Stimulated activated CD4-positive, alpha-beta T cell treated with anti-CD3 and anti-CD28 coated beads, Interleukin-1b, Interleukin-23, amount 100 ng/mL, for 4 hours (primary cell): ENCODE results near the gene DPH1.
"Not testable (repeated sequence)": the region's sequence is repeated elsewhere in the genome, so short reads cannot be mapped to it uniquely, and the experiment has no call there.

Source experiments
- DNase-seq, 2 donors: peaks; one replicate each; pipeline ENCODE4 v3.0.0-alpha.2; 2020; ENCODE audit warnings: low read depth in 2 of 2

The DPH1 gene

DNA sequence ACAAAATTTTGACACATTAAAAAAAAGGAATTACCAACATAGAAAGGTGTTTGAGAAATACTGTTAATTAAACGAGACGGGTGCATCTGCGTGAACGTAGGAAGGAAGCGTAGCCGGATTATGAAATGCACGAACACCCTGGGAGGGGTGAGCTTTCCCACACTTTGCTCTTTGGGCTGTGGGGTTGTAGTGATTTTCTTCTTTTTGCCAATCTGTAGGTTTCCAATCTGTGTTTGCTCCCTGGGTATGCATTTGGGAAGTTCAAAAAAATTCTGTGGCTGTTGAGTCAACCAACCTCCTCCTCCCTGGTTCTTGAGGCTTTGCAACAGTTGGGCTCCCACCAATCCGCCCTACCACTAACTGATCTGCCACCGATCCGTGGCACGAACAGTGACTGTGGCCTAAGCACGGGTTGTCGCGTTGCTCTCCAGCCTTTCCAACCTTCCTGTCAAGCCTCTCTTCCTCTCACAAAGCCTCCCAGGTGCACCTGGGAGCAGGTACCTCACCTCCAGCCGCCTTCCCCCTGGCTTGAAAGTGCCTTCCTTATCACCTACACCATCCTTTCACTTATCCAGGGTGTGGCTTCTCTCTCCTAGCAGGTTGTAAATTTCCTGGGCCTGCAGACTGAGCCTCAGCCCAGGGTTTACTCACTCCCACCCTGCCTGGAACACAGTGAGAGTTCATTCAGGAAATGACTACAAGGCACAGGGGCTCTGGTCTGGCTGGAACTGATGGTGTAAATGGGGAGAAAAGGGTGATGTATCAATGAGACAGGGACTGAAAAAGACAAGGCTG, 21.4 kb upstream of the DPH1 start:
- no peak for DNase-seq

DNA sequence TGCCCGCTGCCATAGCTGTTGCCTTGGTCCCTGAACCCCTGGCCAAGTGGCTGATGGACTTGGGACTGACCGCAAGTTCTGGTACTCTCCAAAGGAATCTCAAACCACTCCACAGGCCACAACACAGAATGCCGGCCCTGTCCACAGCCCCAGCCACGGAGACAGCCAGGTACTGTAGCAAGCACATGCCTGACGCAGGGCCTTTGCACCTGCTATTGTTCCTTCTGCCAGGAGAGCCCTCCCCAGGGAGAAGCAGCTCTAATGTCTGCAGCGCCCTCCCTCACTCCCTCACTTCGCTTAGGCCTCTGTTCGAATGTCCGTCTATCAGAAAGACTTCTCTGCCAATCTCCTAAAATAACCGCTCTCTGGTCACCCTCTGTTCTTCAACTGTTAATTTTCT, 20.2 kb upstream of the DPH1 start:
- no peak for DNase-seq

DNA sequence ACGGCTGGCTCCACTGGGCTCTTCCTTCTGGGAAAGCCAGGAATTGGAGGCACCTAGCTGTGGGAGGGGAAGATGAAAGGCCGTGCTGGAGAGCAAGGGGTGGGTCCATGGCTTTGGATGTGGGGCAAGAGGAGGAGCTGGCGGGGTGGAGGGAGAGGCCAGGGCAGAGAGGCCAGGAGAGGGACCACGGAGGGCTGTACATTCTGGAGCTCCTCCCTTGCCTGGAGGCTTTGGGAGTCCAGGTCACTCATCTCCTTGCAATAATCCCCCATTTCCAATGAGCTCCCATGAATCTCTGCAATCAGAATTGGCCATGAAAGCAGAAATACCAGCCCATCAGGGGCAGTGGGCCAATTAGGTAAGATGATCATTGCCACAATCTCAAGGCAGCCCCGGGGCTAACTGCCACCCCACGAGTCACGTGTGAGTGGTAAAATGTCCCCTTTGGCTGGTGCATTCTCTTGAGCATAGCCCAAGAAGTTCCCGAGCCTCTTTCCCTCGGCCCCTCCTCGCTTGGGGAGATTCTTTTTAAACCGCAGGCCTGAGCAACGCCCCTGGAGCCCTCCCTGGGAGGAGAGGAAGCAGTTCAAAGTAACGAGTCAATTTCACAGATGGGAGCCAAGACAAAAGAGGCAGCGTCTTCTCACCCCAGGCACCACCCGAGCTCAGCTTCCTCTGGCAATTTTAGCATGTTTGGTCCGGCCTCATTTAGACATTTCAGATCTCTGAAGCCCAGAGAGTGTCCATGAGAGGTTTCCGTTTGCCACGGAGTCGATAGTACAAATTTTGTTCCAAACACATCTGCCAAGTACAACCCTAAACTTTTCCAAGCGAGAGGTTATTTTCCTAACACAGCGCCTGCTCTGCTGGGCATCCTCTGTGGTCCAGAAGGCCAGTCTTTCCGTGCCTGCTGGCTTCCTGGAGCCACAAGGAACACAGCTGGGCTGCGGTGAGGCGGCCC, 18.3 kb upstream of the DPH1 start:
- DNase-seq: no peak

DNA sequence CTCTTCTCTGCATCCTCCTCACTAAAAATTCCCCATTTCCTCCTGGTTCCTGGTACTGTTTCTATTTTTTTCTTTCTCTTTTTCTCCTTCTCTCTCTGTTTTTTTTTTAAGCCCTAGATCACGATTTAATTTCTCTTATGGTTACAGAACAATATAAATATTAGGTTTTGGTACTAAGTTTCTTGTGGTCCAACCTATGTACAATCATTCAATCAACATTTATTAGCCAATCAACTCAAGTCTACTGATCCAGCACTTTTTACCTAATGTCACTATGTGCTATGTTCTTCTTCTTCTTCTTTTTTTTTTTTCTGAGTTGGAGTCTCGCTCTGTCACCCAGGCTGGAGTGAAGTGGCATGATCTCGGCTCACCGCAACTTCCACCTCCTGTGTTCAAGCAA, 17.5 kb upstream of the DPH1 start:
- DNase-seq: no peak

DNA sequence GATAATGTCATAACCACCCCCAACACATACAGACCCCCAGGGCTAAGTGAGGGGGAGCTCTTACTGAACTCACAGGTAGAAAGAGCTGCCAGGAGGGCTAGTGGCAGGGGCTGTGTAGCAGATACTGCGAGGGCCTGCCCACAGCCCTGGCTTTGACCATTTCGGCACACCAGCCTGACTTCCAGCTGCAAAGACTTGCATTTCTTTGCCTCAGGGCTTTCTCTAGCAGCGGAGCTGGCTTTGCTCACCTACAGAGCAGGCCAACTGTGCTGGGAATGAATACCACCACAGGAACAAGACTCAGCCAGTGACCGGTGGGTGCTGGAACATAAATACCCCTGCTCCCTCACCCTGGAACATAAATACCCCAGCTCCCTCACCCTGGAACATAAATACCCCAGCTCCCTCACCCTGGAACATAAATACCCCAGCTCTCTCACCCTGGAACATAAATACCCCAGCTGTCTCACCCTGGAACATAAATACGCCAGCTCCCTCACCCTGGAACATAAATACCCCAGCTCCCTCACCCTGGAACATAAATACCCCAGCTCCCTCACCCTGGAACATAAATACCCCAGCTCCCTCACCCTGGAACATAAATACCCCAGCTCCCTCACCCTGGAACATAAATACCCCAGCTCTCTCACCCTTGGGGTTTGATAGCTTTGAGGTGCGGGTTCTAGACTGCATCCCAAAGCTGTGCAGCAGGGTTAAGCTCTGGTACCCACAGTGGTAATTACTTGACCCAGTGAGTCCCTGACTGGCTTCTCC, 16.5 kb upstream of the DPH1 start:
- not testable (repeated sequence) for DNase-seq

DNA sequence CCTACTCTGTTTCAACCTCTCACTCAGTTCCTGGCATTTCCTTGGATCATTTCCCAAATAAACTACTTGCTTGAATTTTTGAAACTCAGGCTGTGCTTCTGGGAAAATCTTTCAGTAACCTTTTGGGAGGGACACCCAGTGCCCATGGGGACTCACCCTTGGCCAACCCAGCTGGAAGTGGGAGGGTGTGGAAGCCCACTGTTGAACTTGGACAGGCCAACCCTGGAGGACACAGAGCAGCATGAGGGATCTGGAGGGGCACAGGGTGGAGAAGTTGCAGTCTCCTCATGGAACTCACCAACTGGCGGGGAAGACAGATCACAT, 16.0 kb upstream of the DPH1 start:
- DNase-seq: no peak

DNA sequence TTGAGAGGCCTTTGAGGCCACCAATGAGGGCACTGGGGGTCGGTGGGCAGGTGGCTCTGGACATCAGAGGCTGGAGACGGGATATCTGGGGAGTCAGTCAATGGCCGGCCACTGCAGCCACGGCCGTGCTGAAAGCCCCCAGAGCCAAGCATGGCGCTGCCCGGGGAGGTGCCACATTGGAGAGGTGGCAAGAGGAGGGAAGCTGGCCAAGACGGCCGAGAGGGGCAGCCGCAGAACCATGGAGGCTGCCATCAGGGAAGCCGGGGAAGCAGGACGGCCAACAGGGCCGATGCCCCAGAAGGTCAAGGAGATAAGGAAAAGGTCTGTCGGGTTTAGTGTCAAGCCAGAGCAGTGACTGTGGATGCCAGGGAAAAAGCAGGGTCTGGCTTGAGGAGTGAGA, 14.6 kb upstream of the DPH1 start:
- DNase-seq: no peak

DNA sequence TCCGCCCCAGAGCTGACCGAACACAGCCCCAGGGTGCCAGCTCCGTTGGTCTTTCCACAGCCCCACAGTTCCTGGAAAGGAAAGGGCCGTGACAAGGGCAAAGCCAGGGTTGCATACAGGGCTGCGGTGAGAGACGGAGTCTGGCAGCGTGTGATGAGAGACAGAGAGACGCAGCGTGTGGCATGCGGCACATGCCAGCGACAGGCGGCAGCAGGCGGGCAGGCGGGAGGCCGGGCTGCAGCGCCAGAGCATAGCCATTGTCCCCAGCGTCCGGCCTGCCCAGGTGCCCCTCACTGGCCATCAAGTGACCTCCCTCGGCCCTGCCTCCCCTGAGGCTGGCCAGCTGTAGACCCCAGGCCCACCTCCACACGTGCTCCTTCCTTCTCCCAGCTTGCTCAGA, 13.5 kb upstream of the DPH1 start:
- DNase-seq: no peak

DNA sequence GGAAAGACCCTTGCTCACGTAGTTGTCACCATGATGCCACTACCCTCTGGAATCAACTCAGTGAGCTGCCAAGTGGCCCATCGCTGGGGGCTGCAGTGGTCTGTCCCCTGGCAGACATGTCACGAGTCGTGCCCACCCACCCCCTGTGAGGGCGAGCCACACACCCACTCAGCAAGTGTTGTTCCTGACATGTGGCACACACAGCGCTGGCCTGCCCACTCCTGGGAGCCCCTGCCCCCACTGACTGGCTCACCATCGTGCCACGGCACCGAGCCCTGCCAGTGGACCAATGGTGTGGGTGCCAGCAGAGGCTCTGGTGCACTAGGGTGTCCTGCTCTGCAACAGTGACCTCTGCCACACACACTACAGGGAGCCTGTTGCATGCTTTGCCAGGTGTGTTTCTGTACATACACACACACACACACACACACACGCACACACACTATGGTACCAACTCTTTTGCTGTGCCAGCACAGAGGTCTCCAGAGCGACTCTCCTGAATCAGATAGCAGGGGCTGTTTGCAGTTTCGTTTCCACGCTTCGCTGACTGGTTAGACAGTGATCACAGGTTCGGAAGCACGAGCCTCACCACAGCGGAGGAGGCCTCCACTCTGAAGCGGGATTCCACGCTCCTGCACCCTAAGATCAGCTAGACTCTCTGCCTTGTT, 12.5 kb upstream of the DPH1 start:
- no peak for DNase-seq

DNA sequence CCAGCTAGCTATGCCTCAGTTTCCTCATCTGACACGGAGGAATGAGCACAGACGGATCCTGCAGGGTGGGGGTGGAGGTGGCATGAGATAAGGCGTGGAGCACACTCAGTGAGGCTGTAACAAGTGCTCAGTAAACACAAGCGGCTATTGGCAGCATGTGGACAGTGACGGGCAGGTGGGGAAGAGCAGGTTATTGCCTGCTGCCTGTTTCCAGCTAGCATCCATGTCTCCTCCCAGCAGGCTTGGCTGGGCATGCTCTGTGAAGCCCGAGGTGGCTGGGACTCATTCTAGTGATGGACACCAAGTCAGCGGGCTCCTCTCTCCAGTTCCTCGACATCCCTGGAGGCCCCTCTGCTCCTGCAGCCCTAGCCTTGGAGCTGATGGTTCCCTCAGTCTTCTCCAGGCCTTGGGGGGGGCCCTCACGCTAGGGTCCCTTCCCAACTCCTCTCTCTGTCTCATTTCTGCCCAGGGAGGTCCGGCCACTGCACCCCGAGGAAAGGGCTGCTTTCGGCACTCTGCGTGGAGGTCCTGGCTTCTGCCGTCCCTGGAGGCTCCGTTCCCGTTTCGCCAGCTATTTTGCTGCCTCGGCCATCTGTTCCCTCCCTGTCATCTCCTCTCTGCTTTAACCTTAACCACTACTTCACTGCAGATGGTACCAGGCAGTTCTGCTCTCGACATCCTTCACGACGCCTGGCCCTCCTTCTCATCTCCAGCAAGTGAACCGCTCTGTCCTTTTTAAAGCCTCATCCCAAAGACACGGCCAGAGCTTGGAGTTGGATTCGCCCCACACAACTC, 11.0 kb upstream of the DPH1 start:
- no peak for DNase-seq

DNA sequence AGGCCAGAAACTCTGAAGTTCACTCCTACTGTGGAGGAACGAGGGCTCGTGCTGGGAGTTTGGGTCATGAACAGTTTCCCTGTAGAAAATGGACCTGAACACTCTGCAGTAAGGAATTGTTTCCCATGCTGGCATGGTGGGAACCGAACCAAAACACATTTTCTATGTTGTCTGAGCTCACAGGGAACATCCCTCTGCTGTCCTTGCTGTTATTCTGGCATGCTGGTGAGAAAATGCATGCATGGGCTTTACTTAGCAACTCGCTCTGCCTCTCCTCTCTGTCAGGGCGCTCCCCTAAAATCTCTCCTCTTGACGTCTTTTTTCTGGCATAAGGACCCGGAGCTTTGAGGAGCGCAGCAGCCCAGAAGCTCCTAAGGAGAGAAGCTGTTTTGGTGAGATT, 10.2 kb upstream of the DPH1 start:
- DNase-seq: no peak

DNA sequence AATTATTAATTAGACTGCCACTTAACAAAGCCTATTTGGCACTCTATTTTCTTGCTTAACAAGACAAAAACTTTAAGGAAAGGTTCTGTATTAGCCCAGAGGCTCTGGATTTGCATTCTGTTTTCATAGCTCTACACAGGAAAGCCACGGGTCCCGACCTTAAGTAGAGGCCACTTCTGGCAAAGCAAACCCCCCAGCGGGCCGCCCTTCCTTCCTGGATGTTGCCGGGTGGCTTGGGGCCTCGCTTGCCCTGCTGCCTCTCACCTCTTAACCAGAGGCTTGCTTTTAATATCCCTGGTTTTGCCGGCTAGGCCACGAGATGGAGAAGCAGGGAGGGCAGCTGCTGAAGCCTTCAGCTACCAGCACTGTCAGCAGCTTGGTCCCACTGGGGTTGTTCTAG, 9.2 kb upstream of the DPH1 start:
- DNase-seq: no peak

DNA sequence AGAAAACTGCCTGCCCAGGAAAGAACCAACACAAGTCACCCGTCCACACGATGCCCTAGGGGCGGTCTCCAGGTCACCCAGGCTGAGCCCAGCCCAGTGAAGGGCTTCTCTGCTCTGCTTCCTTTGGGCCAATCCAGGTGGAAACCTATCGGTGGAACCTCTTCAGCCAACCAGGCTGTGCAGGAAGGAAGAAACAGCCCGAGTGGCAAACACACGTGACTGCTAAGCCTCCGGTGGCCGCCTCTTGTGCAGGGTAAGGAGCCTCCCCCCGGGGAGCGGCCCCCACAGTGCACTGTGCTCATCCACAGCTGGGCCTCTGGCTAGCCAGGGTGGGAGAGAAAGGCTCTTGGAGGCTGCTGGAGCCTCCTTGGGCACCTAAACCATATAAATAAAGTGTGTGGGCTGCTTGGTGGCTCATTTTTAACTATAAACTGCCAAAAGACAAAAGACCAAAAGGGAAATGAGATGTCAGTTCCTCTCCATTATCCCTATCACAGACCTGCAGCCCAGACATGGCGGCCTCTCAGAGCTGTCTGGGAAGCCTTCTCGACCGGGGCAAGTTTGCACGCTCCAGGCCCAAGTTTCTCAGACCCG, 7.2 kb upstream of the DPH1 start:
- no peak for DNase-seq

DNA sequence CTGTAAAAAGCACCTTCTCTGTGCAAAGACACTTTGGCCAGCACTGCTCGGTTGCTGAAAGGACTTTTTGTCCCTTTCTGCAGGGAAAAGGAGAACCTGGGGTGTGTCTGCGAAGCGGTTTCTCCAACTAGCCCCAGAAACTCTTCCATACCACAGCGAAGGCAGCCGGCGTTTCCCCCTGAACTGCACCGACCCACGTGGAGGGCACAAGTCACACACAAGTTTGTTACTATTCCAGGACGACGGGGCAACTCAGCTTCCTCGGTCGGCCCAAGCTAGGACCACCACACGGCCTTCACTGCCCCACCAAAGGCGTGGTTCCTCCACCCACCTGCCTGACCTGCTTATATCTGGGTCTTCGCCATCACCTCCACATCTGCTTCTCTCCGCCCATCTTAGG, 6.7 kb upstream of the DPH1 start:
- no peak for DNase-seq

DNA sequence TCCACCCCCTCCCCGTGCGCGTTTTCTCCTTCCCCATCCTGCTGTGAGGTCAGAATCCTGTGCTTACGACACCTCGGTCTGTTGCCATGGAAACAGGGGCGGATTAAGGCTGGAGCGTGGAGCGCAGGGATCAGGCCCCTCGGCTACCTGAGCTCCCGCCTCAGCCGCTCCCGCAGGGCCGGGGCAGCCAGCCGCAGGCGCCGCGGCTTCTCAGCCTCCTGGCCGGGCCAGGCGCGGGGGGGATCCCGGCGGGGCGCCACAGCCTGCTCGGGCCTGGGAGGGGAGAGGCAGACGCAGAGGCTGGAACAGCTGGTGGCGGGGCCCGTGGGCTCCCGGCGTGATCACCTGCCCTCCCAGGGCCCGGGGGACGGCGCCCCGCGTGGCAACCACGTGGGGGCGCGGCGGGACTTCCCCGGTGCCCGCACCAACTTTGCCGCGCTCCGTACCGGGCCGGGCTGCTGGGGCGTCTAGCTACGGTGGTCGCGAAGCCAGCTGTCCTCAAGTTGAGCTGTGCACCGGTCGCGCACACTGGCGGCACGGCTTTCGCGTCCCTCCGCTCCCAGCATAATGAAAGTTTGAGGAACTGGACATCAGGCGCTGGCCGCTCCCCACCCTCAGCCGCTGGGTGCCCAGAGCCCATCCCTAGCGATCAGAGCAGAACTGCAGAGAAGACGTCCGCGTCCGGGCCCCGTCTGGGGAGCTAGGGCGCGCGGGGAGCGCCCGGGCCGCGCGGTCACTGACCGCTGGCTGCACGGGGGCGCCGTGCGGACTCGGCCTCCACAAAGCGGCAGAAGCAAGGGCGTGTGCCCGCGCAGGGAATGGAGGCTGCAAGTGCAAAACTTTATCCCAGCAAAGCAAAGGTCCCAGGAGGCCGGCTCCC, 6.0 kb upstream of the DPH1 start:
- DNase-seq: peak in 1 of 2 donors; percentile 27

DNA sequence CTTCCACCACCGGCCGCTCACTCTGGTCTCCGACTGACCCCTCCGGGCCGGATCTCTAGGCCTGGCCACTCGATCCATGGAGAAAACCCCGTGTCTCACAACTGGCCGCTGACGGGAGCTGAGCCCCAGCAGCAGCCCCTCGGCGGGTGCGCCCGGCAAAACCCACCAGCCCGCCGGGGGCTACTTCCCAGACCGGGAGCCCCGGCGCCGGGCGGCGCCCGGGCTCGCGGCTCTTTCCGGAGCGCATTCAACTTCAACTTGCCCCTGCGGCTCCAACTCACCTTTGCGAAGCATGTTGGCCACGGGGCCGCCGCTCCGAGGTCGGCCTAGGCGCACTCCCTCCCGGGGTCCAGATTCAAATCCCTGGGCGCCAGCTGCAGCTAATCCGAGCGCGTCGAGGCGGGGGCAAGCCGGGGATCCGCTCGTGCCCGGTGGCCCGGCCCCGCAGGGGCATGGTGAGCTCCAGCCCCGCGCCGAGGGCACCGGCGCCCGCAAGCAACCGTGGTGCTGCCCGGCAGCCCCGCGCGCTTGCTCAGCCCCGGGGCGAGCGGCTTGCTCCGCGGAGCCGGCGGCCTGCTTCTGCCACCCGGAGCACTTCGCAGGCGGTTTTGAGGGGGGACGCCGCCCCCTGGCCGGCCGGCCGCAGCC, 5.3 kb upstream of the DPH1 start:
- peak in 1 of 2 donors; percentile 11 for DNase-seq

DNA sequence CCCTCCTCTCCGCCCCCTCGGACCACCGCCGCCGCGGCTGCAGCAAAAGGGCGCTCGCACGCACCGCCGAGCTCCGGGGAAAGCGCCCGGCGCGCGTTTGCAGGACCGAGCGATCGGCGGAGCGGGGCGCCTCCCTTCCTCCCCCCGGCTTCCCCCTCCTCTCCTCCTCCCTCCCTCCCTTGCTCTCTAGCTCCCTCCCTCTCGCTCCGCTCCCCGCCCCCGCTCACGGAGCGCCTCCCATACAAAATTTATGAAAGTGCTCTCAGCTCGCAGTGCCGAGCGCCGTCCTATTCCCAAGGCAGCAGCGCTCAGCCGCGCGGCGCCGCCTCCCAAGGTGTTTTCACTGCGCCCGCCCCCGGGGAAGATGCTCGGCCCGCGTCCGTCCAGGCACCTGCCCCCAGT, 4.7 kb upstream of the DPH1 start, which contains the start of gene RTN4RL1:
RTN4RL1 (minus strand) TSS at position 115 of the 402 bp plus-strand sequence. CDS start 469 bp downstream, outside the sequence.
- peak; percentile 61 to 68 for DNase-seq

DNA sequence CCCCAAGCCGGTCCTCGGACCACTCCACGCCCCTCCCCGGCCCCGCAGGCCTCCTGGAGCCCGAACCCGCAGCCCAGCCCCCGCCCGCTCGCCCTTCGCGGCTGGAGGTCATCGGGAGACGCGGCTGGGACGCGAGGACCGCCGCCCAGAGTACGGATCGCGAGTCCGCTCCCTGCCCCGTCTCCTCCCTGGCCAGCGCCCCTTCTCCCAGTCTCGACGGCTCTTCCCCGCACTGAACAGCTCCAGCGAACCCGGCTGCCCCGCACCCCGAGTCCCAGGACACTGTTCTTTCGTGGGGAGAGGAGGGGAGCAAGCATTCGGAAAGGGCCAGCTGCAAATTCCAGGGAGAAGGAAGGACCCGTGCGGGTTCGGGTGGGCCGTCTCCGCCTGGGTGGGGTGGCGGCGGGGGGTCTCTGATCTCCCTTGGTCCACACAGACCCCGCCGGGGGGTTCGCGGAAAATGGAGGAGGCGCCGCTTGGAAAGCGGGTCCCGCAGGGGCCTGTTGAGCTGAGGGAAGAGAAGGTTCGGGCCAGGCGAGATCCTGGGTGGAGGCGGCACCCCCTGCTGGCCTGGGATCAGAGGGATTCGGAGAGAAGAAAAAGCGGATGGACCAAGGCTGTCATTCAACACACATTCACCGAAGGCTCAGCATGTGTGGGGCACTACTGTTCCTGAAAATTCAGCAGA, 4.2 kb upstream of the DPH1 start:
- DNase-seq: peak in 1 of 2 donors; percentile 19
